Measurements from ENCODE around the gene HTATIP2. TPM values are rescaled to one million over a fixed set of nuclear protein-coding genes. Genes with fewer than 3 reads are reported as not detected.
A peak's percentile ranks its signal among the peaks of the same experiment; 100 is the strongest.

The HTATIP2 gene
- polyA plus RNA-seq, 3 donors = 31.5 to 108 (median 102) TPM

DNA sequence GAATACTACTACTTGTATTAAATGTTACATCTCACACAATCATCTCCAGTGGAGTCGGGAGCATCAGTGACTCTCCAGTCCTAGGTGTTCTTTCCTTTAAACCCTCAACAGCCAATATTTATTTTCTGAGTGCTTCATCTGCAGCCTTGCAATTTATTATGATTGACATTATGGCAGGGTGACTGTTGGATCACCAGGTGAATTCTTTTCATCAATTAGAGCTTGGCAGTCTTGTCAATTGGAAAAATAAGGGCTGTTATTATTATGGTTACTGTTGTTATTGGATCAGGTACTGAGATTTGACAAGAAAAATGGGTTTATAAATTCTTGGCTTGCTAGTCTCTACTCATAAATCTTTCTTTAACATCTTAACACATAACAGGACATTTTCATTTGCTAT lies 27.5 kb upstream of the HTATIP2 start:
- no peak overlapping the region for H3K27ac ChIP-seq (ENCODE audit: low read depth in 1 of 2, low read length in 2 of 2)
- no CpG with 5 or more reads among the region's 1 CpG for WGBS (ENCODE audit: insufficient coverage)
- H3K9me3 ChIP-seq (replicated peaks in 1 of 2; ENCODE audit: control insufficient read depth in 1 of 2, insufficient read depth in 1 of 2, low read length in 2 of 2) = no peaks in the 10 kb centered on the region
- no peaks in the 10 kb centered on the region for H3K4me1 Mint-ChIP-seq
- H3K4me1 ChIP-seq (ENCODE audit: control insufficient read depth in 1 of 2, insufficient read depth in 2 of 2, low read length in 2 of 2) = no peaks in the 10 kb centered on the region
- no peak overlapping the region for H3K9ac ChIP-seq (ENCODE audit: insufficient read depth, low read length, poor library complexity, severe bottlenecking)
- H3K4me3 Mint-ChIP-seq = no peak overlapping the region
- intact Hi-C loops (cut with micrococcal nuclease) = no loop called here
- TF ChIP-seq CTCF (IDR thresholded peaks at IDR 0.05) = no peak
- no peak overlapping the region for H3K4me2 ChIP-seq (replicated peaks; ENCODE audit: extremely low read depth, low read length, poor library complexity, severe bottlenecking)
- H3K9me3 Mint-ChIP-seq = peaks cover 0 to 3% (median 0%) of the 10 kb centered on the region in 7 donors
- H3K27me3 ChIP-seq (ENCODE audit: control insufficient read depth in 2 of 2, insufficient read depth in 2 of 2, low read length in 2 of 2) = peaks cover 11 to 30% of the 10 kb centered on the region in 2 donors
- DNase-seq = no peak
- no peak overlapping the region for H2AFZ ChIP-seq (ENCODE audit: insufficient read depth, low read depth, low read length, poor library complexity, severe bottlenecking)
- H3K4me3 ChIP-seq (replicated peaks in 1 of 3; ENCODE audit: low read depth in 2 of 3, low read length in 3 of 3) = no peak overlapping the region
- no peak overlapping the region for H3K27ac Mint-ChIP-seq
- no peaks in the 10 kb centered on the region for H3K36me3 Mint-ChIP-seq
- no peaks in the 10 kb centered on the region for H4K20me1 ChIP-seq (ENCODE audit: insufficient read depth, low read length)
- H3K27me3 Mint-ChIP-seq (ENCODE audit: low read depth in 3 of 3) = peaks cover 1 to 18% (median 9%) of the 10 kb centered on the region in 3 donors
- H3K79me2 ChIP-seq (ENCODE audit: insufficient read depth, low read length) = no peaks in the 10 kb centered on the region
- no peaks in the 10 kb centered on the region for H3K36me3 ChIP-seq (replicated peaks in 1 of 2; ENCODE audit: control insufficient read depth in 1 of 2, insufficient read depth in 2 of 2, low read length in 2 of 2)

DNA sequence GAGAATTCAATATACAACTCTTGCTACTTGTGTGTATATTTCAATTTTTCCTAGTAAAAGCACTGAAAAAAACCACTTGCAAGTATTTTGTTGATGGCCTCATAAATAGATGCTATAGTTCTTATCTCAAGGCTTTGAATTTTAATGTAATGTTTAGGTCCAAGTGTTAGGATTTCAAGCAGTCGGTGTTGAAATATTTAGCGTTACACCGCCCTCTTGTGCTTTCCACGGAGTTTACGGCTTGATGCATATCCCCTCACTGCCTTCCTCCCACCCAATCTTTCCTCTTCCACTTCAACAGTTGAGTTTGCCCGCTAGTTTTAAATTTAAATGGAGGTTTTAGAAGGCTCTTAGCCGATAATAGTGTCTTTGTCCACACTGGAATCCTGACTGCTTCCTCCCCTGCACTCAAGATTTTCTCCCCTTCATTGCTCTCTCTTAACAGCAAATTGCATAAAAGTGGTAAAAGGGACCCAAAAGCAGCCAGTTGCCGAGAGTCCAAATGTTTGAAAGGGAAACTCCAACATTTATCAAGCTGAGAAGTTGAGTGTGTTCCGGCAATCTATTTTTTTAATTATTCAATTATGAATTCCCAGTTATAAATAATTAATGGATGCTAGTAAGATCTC lies 25.9 kb upstream of the HTATIP2 start:
- Histone ChIP-seq H3K9me3 (replicated peaks in 1 of 2; ENCODE audit: control insufficient read depth in 1 of 2, insufficient read depth in 1 of 2, low read length in 2 of 2) (no peaks in the 10 kb centered on the region), H3K4me3 (replicated peaks in 1 of 3; ENCODE audit: low read depth in 2 of 3, low read length in 3 of 3) (no peak overlapping the region), H4K20me1 (ENCODE audit: insufficient read depth, low read length) (no peaks in the 10 kb centered on the region), H2AFZ (ENCODE audit: insufficient read depth, low read depth, low read length, poor library complexity, severe bottlenecking) (no peak overlapping the region), H3K27ac (ENCODE audit: low read depth in 1 of 2, low read length in 2 of 2) (no peak overlapping the region), H3K36me3 (replicated peaks in 1 of 2; ENCODE audit: control insufficient read depth in 1 of 2, insufficient read depth in 2 of 2, low read length in 2 of 2) (no peaks in the 10 kb centered on the region), H3K9ac (ENCODE audit: insufficient read depth, low read length, poor library complexity, severe bottlenecking) (no peak overlapping the region), H3K4me1 (ENCODE audit: control insufficient read depth in 1 of 2, insufficient read depth in 2 of 2, low read length in 2 of 2) (no peaks in the 10 kb centered on the region), H3K27me3 (ENCODE audit: control insufficient read depth in 2 of 2, insufficient read depth in 2 of 2, low read length in 2 of 2) (peaks cover 14 to 35% of the 10 kb centered on the region in 2 donors), H3K4me2 (replicated peaks; ENCODE audit: extremely low read depth, low read length, poor library complexity, severe bottlenecking) (no peak overlapping the region), H3K79me2 (ENCODE audit: insufficient read depth, low read length) (no peaks in the 10 kb centered on the region)
- intact Hi-C loops (cut with micrococcal nuclease) = no loop called here
- no peak for DNase-seq
- Mint-ChIP-seq H3K4me3 (no peak overlapping the region), H3K4me1 (no peaks in the 10 kb centered on the region), H3K27ac (no peak overlapping the region), H3K9me3 (peaks cover 0 to 3% (median 0%) of the 10 kb centered on the region in 7 donors), H3K36me3 (no peaks in the 10 kb centered on the region), H3K27me3 (ENCODE audit: low read depth in 3 of 3) (peaks cover 12 to 27% (median 18%) of the 10 kb centered on the region in 3 donors)
- TF ChIP-seq CTCF (IDR thresholded peaks at IDR 0.05) = peak; percentile 19
- no CpG with 5 or more reads among the region's 9 CpGs for WGBS (ENCODE audit: insufficient coverage)

Measured in CD14-positive monocyte (primary cell).